PC-3 (cell line): ENCODE measurements around the gene VSIR. TPM values are rescaled to one million over a fixed set of nuclear protein-coding genes. Genes with fewer than 3 reads are reported as not detected.

Experiments used
- ATAC-seq: fragments of 200-7000 bp; cut with Tn5 transposase; 2 replicates; pipeline ENCODE4 v1.9.1; 2020; ENCODE audit warnings: mild to moderate bottlenecking, moderate library complexity
- BruUV-seq: library from RNA; stranded (reverse); fragments of 400-500 nt; replicated peaks from 2 replicates; lab custom pipeline; 2021; lab: Mats Ljungman, UMichigan
- CTCF ChIA-PET: fragments of 300-600 bp; sonication (Branson Sonifier 250); formaldehyde crosslinking; loops from one replicate; lab custom pipeline; 2022; ENCODE audit warnings: antibody characterized with exemption; lab: Charles Lee
- POLR2A ChIA-PET: fragments of 300-600 bp; sonication (Branson Sonifier 250); formaldehyde crosslinking; loops from one replicate; lab custom pipeline; 2022; ENCODE audit warnings: antibody characterized with exemption; ENCODE audit not compliant: unreplicated experiment; lab: Charles Lee
- DNase-seq: peaks from one replicate; pipeline ENCODE4 v3.0.0-alpha.2; 2015
- H2AFZ ChIP-seq: fragments of 300-600 bp; sonication (generic); 2 replicates; pipeline ENCODE4 v1.6.0; 2016; ENCODE audit warnings: antibody characterized with exemption, low read length
- H3F3A ChIP-seq: fragments of 300-600 bp; sonication (generic); one replicate; pipeline ENCODE4 v1.6.0; 2017; ENCODE audit warnings: antibody characterized with exemption, low read length, control low read depth, mild to moderate bottlenecking; ENCODE audit not compliant: unreplicated experiment
- H3K27ac ChIP-seq: fragments of 300-600 bp; sonication (generic); 2 replicates; pipeline ENCODE4 v1.5.1; 2016; ENCODE audit warnings: mild to moderate bottlenecking, low read length
- H3K27me3 ChIP-seq: fragments of 300-600 bp; sonication (generic); 2 replicates; pipeline ENCODE4 v1.6.1; 2016; ENCODE audit warnings: low read length, mixed read lengths
- H3K36me3 ChIP-seq: fragments of 300-600 bp; sonication (generic); 2 replicates; pipeline ENCODE4 v1.6.1; 2016; ENCODE audit warnings: low read depth, mixed run types, low read length, mixed read lengths
- H3K4me1 ChIP-seq: fragments of 300-600 bp; sonication (generic); 2 replicates; pipeline ENCODE4 v1.5.1; 2016; ENCODE audit warnings: low read length; ENCODE audit not compliant: insufficient read depth
- H3K4me2 ChIP-seq: fragments of 300-600 bp; sonication (generic); 2 replicates; pipeline ENCODE4 v1.6.0; 2016; ENCODE audit warnings: low read length
- H3K4me3 ChIP-seq: fragments of 300-600 bp; sonication (generic); 2 replicates; pipeline ENCODE4 v1.5.1; 2016; ENCODE audit warnings: mild to moderate bottlenecking, low read length, mixed read lengths
- H3K79me2 ChIP-seq: fragments of 300-600 bp; sonication (generic); 2 replicates; pipeline ENCODE4 v1.6.1; 2017; ENCODE audit warnings: low read length, mixed read lengths
- H3K9ac ChIP-seq: fragments of 300-600 bp; sonication (generic); 2 replicates; pipeline ENCODE4 v1.6.0; 2016; ENCODE audit warnings: mild to moderate bottlenecking, low read length
- H3K9me2 ChIP-seq: fragments of 300-600 bp; sonication (generic); replicated peaks from 2 replicates; pipeline ENCODE4 v1.6.1; 2016; ENCODE audit warnings: mixed run types, low read length, mixed read lengths
- H3K9me3 ChIP-seq: fragments of 300-600 bp; sonication (generic); 2 replicates; pipeline ENCODE4 v1.6.1; 2016; ENCODE audit warnings: low read length, mixed read lengths
- H4K20me1 ChIP-seq: fragments of 300-600 bp; sonication (generic); 2 replicates; pipeline ENCODE4 v1.6.1; 2016; ENCODE audit warnings: low read length, mixed read lengths
- CTCF ChIP-seq: fragments of 300-600 bp; sonication (generic); conservative IDR thresholded peaks from 2 replicates; pipeline ENCODE4 v1.5.1; 2017; ENCODE audit warnings: antibody characterized with exemption, low read depth, mild to moderate bottlenecking, low read length
- EZH2 ChIP-seq: fragments of 300-600 bp; sonication (generic); IDR thresholded peaks from one replicate; pipeline ENCODE4 v1.6.1; 2017; ENCODE audit warnings: antibody characterized with exemption, mild to moderate bottlenecking, low read length; ENCODE audit not compliant: unreplicated experiment
- EZH2phosphoT487 ChIP-seq: fragments of 300-600 bp; sonication (generic); IDR thresholded peaks from 2 replicates; pipeline ENCODE4 v1.6.1; 2018; ENCODE audit warnings: mild to moderate bottlenecking, antibody characterized with exemption, low read length, borderline replicate concordance
- intact Hi-C: fragments of 100-400 bp; cut with micrococcal nuclease; formaldehyde crosslinking; loops from 2 replicates; pipeline ENCODE4 v1.9.0; 2023
- total RNA-seq: library from RNA; depleted of rRNA; stranded (reverse); fragments of >200 nt; gene quantifications from 2 replicates; pipeline ENCODE4 v1.2.3, GENCODE V29; 2014

VSIR gene
- total RNA-seq, 1 experiment from 2014 or later, result 14.1 TPM

GRCh38 chr10:71741029-71741428, 32.3 kb downstream of the VSIR start:
- Histone ChIP-seq H3K9me2 (no peaks in the 10 kb centered on the region), H3K27me3 (no peaks in the 10 kb centered on the region), H3K79me2 (no peaks in the 10 kb centered on the region), H3K36me3 (no peaks in the 10 kb centered on the region), H3K9ac (no peak overlapping the region), H3K4me2 (no peak overlapping the region), H3K27ac (no peak overlapping the region), H2AFZ (no peak overlapping the region), H3K4me3 (no peak overlapping the region), H3F3A (no peaks in the 10 kb centered on the region), H3K9me3 (no peaks in the 10 kb centered on the region), H4K20me1 (no peaks in the 10 kb centered on the region), H3K4me1 (no peaks in the 10 kb centered on the region)
- no TSS peak for BruUV-seq
- ATAC-seq, result no peak
- TF ChIP-seq EZH2phosphoT487 (no peak), CTCF (no peak), EZH2 (no peak)
- ChIA-PET CTCF (no interaction called here), POLR2A (no interaction called here)
- intact Hi-C loops, result no loop called here
- DNase-seq, result no peak

GRCh38 chr10:71740069-71740653, 33.2 kb downstream of the VSIR start:
- TF ChIP-seq EZH2 (no peak), EZH2phosphoT487 (no peak), CTCF (no peak)
- no peaks in the 10 kb centered on the region for H3K9me2 ChIP-seq
- no peak for DNase-seq
- H2AFZ ChIP-seq, result no peak overlapping the region
- H3K4me2 ChIP-seq, result no peak overlapping the region
- no peaks in the 10 kb centered on the region for H3K4me1 ChIP-seq
- no peaks in the 10 kb centered on the region for H3K79me2 ChIP-seq
- no peak overlapping the region for H3K27ac ChIP-seq
- no peak for ATAC-seq
- POLR2A ChIA-PET, result no interaction called here
- intact Hi-C loops, result no loop called here
- no peak overlapping the region for H3K4me3 ChIP-seq
- no peak overlapping the region for H3K9ac ChIP-seq
- H3K36me3 ChIP-seq, result no peaks in the 10 kb centered on the region
- no peaks in the 10 kb centered on the region for H3K9me3 ChIP-seq
- no TSS peak for BruUV-seq
- no peaks in the 10 kb centered on the region for H3K27me3 ChIP-seq
- H3F3A ChIP-seq, result no peaks in the 10 kb centered on the region
- CTCF ChIA-PET, result no interaction called here
- no peaks in the 10 kb centered on the region for H4K20me1 ChIP-seq

- TF ChIP-seq EZH2phosphoT487, result no peak
- no peak for TF ChIP-seq CTCF
- no peak for TF ChIP-seq EZH2
- H3K79me2 ChIP-seq, result no peaks in the 10 kb centered on the region
- no peak overlapping the region for H3K9ac ChIP-seq
- no peaks in the 10 kb centered on the region for H4K20me1 ChIP-seq
- intact Hi-C loops, result no loop called here
- H3K9me3 ChIP-seq, result no peaks in the 10 kb centered on the region
- DNase-seq, result no peak
- no peak overlapping the region for H3K4me3 ChIP-seq
- CTCF ChIA-PET, result no interaction called here
- H3K4me1 ChIP-seq, result no peaks in the 10 kb centered on the region
- no peaks in the 10 kb centered on the region for H3K27me3 ChIP-seq
- no TSS peak for BruUV-seq
- POLR2A ChIA-PET, result no interaction called here
- no peaks in the 10 kb centered on the region for H3K36me3 ChIP-seq
- H3K4me2 ChIP-seq, result no peak overlapping the region
- no peaks in the 10 kb centered on the region for H3F3A ChIP-seq
- no peaks in the 10 kb centered on the region for H3K9me2 ChIP-seq
- no peak overlapping the region for H3K27ac ChIP-seq
- no peak overlapping the region for H2AFZ ChIP-seq
- no peak for ATAC-seq
These were observed 33.9 kb downstream of the VSIR start for GRCh38 chr10:71739358-71739900.
